Loucy (cell line): Measurements from ENCODE around the gene TMEM132E.

Experiments
- H2AFZ ChIP-seq: fragments of 200-600 bp; sonication (generic); 2 replicates; pipeline ENCODE4 v1.6.0; 2016; ENCODE audit warnings: antibody characterized with exemption, mild to moderate bottlenecking, low read length, moderate library complexity
- H3F3A ChIP-seq: fragments of 200-600 bp; 2 replicates; pipeline ENCODE4 v1.6.0; 2016; ENCODE audit warnings: antibody characterized with exemption, low read depth, mild to moderate bottlenecking
- H3K27me3 ChIP-seq: fragments of 200-600 bp; sonication (generic); 2 replicates; pipeline ENCODE4 v1.6.1; 2014; ENCODE audit warnings: low read length, mild to moderate bottlenecking; ENCODE audit not compliant: insufficient read depth, poor library complexity, severe bottlenecking
- H3K36me3 ChIP-seq: fragments of 200-600 bp; sonication (generic); 2 replicates; pipeline ENCODE4 v1.6.1; 2016; ENCODE audit warnings: low read length; ENCODE audit not compliant: insufficient read depth
- H3K4me1 ChIP-seq: fragments of 200-600 bp; sonication (generic); 2 replicates; pipeline ENCODE4 v1.5.1; 2014; ENCODE audit warnings: low read length, mild to moderate bottlenecking; ENCODE audit not compliant: insufficient read depth, poor library complexity, severe bottlenecking
- H3K4me2 ChIP-seq: fragments of 200-600 bp; sonication (generic); 2 replicates; pipeline ENCODE4 v1.6.0; 2014; ENCODE audit warnings: antibody characterized with exemption, low read length, low read depth, mild to moderate bottlenecking; ENCODE audit not compliant: poor library complexity, severe bottlenecking
- H3K4me3 ChIP-seq: fragments of 200-600 bp; sonication (generic); 2 replicates; pipeline ENCODE4 v1.5.1; 2014; ENCODE audit warnings: low read length, mild to moderate bottlenecking, mixed read lengths; ENCODE audit not compliant: poor library complexity, severe bottlenecking
- H3K79me2 ChIP-seq: fragments of 200-600 bp; sonication (generic); 2 replicates; pipeline ENCODE4 v1.6.1; 2014; ENCODE audit warnings: low read length; ENCODE audit not compliant: insufficient read depth
- H3K9ac ChIP-seq: fragments of 200-600 bp; sonication (generic); 2 replicates; pipeline ENCODE4 v1.6.0; 2014; ENCODE audit warnings: mild to moderate bottlenecking, low read depth, low read length, moderate library complexity; ENCODE audit not compliant: poor library complexity, severe bottlenecking
- H3K9me2 ChIP-seq: fragments of 200-600 bp; sonication (generic); replicated peaks from 2 replicates; pipeline ENCODE4 v1.6.1; 2016; ENCODE audit warnings: low read depth, low read length, mixed read lengths
- H3K9me3 ChIP-seq: fragments of 200-600 bp; sonication (generic); 2 replicates; pipeline ENCODE4 v1.6.1; 2014; ENCODE audit warnings: mild to moderate bottlenecking, antibody characterized with exemption, low read length, low read depth; ENCODE audit not compliant: insufficient read depth
- H4K20me1 ChIP-seq: fragments of 200-600 bp; sonication (generic); 2 replicates; pipeline ENCODE4 v1.6.0; 2014; ENCODE audit warnings: antibody characterized with exemption, low read length, mild to moderate bottlenecking; ENCODE audit not compliant: insufficient read depth, poor library complexity, severe bottlenecking
- CTCF ChIP-seq: fragments of 200-600 bp; sonication (generic); conservative IDR thresholded peaks from 2 replicates; pipeline ENCODE4 v1.5.1; 2014; ENCODE audit warnings: mild to moderate bottlenecking, antibody characterized with exemption, low read length
- EZH2phosphoT487 ChIP-seq: fragments of 200-600 bp; IDR thresholded peaks from 2 replicates; pipeline ENCODE4 v1.6.1; 2018; ENCODE audit warnings: antibody characterized with exemption, mild to moderate bottlenecking, moderate library complexity, borderline replicate concordance

The TMEM132E gene

GRCh38 chr17:34596920-34597319 is 17.5 kb downstream of the TMEM132E start:
- no peak overlapping the region for H3K9ac ChIP-seq
- TF ChIP-seq CTCF (no peak), EZH2phosphoT487 (no peak)
- no peaks in the 10 kb centered on the region for H3K9me3 ChIP-seq
- no peak overlapping the region for H2AFZ ChIP-seq
- no peak overlapping the region for H3K4me3 ChIP-seq
- no peak overlapping the region for H3K4me2 ChIP-seq
- H3K27me3 ChIP-seq, result no peaks in the 10 kb centered on the region
- H3K36me3 ChIP-seq, result no peaks in the 10 kb centered on the region
- no peaks in the 10 kb centered on the region for H3K4me1 ChIP-seq
- no peaks in the 10 kb centered on the region for H4K20me1 ChIP-seq
- H3K79me2 ChIP-seq, result no peaks in the 10 kb centered on the region
- H3K9me2 ChIP-seq, result no peaks in the 10 kb centered on the region
- no peaks in the 10 kb centered on the region for H3F3A ChIP-seq

GRCh38 chr17:34598161-34598776 is 18.9 kb downstream of the TMEM132E start:
- Histone ChIP-seq H4K20me1 (no peaks in the 10 kb centered on the region), H3K9me3 (no peaks in the 10 kb centered on the region), H3K4me3 (no peak overlapping the region), H3K36me3 (no peaks in the 10 kb centered on the region), H3K9ac (no peak overlapping the region), H3K79me2 (no peaks in the 10 kb centered on the region), H3K27me3 (no peaks in the 10 kb centered on the region), H3K4me1 (no peaks in the 10 kb centered on the region), H3K9me2 (no peaks in the 10 kb centered on the region), H2AFZ (no peak overlapping the region), H3F3A (no peaks in the 10 kb centered on the region), H3K4me2 (no peak overlapping the region)
- TF ChIP-seq CTCF (no peak), EZH2phosphoT487 (no peak)

- H3K27me3 ChIP-seq, result no peaks in the 10 kb centered on the region
- H3K4me1 ChIP-seq, result no peaks in the 10 kb centered on the region
- no peaks in the 10 kb centered on the region for H3K9me3 ChIP-seq
- TF ChIP-seq CTCF (no peak), EZH2phosphoT487 (no peak)
- H2AFZ ChIP-seq, result no peak overlapping the region
- H3F3A ChIP-seq, result no peaks in the 10 kb centered on the region
- no peaks in the 10 kb centered on the region for H3K9me2 ChIP-seq
- H3K36me3 ChIP-seq, result no peaks in the 10 kb centered on the region
- H3K79me2 ChIP-seq, result no peaks in the 10 kb centered on the region
- H4K20me1 ChIP-seq, result no peaks in the 10 kb centered on the region
- H3K4me3 ChIP-seq, result no peak overlapping the region
- no peak overlapping the region for H3K9ac ChIP-seq
- no peak overlapping the region for H3K4me2 ChIP-seq
Measured at GRCh38 chr17:34601416-34601815, 22.0 kb downstream of the TMEM132E start.
